HFF-Myc (cell line): ENCODE measurements around the gene EVC.
A peak's percentile ranks its signal among the peaks of the same experiment; 100 is the strongest.

Experiments
- DNase-seq: peaks from one replicate; pipeline ENCODE4 v3.0.0-alpha.2; 2011; ENCODE audit warnings: low read depth; ENCODE audit errors: extremely low read depth
- H3K4me3 ChIP-seq: replicated peaks from 2 replicates; pipeline ENCODE4 v1.5.1; 2011; ENCODE audit warnings: low read depth, mild to moderate bottlenecking, control low read depth, low read length
- CTCF ChIP-seq: IDR thresholded peaks from 2 replicates; pipeline ENCODE4 v1.5.1; 2012; ENCODE audit warnings: mild to moderate bottlenecking, low read depth, low read length, control low read depth; ENCODE audit errors: missing control alignments

Gene EVC

GRCh38 chr4:5712517-5712916 is 1.5 kb downstream of the EVC start:
- H3K4me3 ChIP-seq = peak overlapping the region; percentile 71
- DNase-seq = peak; percentile 40
- no peak for TF ChIP-seq CTCF

GRCh38 chr4:5712931-5713330 is 1.9 kb downstream of the EVC start:
- peak overlapping the region; percentile 71 for H3K4me3 ChIP-seq
- DNase-seq = no peak
- no peak for TF ChIP-seq CTCF

GRCh38 chr4:5713861-5714260 is 2.9 kb downstream of the EVC start:
- no peak for DNase-seq
- no peak overlapping the region for H3K4me3 ChIP-seq
- no peak for TF ChIP-seq CTCF

GRCh38 chr4:5715357-5715756 is 4.4 kb downstream of the EVC start:
- no peak for DNase-seq
- no peak for TF ChIP-seq CTCF
- H3K4me3 ChIP-seq = no peak overlapping the region

- no peak for DNase-seq
- H3K4me3 ChIP-seq = no peak overlapping the region
- no peak for TF ChIP-seq CTCF
Measured at GRCh38 chr4:5716391-5716790, 5.4 kb downstream of the EVC start.

GRCh38 chr4:5717449-5718158 is 6.6 kb downstream of the EVC start:
- no peak overlapping the region for H3K4me3 ChIP-seq
- no peak for TF ChIP-seq CTCF
- DNase-seq = no peak

GRCh38 chr4:5718411-5718810 is 7.4 kb downstream of the EVC start:
- TF ChIP-seq CTCF = no peak

More at GRCh38 chr4:5718411-5718810, 7.4 kb downstream of the EVC start:
- no peak for DNase-seq
- H3K4me3 ChIP-seq = no peak overlapping the region
